Stimulated activated CD8-positive, alpha-beta memory T cell treated with anti-CD3 and anti-CD28 coated beads, Interleukin-12 subunit alpha, Interleukin-12 subunit beta, amount 100 ng/mL, for 24 hours (primary cell): ENCODE data around the gene DNAH1.

Experiments
- DNase-seq: peaks from one replicate; pipeline ENCODE4 v3.0.0-alpha.2; 2020; ENCODE audit errors: extremely low read depth

The DNAH1 gene

DNA sequence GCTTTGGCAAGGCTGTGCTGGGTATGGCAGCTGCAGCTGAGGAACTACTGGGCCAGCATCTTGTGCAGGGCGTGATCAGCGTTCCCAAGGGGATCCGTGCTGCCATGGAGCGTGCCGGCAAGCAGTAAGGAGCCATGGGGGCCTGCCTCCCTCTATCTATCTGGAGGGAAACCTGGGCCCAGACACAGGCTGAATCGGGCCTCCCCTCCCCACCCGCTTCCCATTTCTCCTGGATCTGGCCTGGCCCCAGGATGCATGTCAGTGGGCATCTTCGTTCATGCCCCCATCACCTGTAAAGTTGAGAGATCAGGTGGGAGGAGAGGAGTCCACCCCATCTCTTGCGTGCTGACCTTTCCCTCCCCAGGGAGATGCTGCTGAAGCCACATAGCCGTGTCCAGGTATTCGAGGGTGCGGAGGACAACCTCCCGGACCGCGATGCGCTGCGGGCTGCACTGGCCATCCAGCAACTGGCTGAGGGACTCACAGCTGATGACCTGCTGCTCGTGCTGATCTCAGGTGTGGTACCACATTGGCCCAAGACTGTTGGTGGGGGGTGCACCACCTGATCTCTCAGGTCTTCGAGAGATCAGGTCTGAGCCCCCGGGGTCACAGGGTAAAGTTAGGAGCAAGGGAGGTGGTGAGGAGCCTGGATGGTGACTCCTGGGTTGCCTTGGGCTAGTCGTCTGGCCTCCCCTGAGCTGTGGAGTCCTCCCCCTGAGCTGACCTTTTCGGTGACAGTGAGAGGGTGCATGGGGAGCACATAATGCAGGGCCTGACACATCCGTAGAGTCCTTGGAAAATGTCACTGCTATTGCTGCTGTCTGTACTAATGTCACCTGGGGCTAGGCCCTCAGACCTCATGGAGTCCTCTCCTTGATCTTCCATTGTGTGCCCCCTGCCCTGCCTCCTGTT is 25.3 kb upstream of the DNAH1 start:
- DNase-seq, result no peak

GRCh38 chr3:52291508-52292181 is 24.5 kb upstream of the DNAH1 start:
- DNase-seq, result no peak

GRCh38 chr3:52292247-52293065 is 23.7 kb upstream of the DNAH1 start:
- DNase-seq, result no peak

- DNase-seq, result no peak
Measured at GRCh38 chr3:52293491-52294319, 22.4 kb upstream of the DNAH1 start.

DNA sequence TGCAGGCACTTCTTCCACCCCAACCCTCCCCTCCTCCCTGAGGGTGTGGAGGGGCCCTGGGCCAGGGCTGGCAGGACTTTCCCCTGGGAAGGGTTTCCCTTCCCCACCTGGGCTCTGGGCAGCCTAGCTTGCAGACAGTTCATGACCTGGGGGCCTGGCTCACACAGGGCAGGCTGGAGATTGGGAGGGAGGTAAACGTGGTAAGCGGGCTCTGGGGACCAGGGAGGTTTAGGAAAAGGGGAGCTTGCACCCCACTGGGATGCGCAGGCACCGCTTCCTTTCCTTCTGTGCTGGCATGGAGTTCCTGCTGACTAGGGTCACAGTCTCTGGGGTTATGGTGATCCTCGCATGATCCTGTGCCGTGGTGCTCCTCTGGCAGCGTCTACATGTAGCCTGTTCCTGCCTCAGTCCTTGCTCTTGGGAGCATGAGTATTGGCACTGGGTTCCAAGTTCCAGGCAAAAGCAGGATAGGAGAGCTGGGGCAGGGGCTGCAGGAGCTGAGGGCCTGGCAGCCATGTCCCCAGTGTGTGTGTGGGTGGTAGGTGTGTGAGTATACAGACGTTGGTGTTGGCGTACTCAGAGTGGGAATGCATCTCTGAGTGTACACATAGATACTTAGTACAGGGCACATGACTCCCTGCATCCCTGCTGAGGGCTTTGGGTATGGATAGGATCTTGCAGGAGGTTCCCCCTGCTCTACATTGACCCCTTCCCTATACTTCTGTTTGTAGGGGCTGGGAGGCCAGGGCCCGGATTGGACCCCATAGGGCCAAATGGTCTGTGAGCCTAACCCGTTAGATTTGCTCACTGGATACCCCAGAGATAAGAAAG is 21.6 kb upstream of the DNAH1 start:
- DNase-seq, result no peak

DNA sequence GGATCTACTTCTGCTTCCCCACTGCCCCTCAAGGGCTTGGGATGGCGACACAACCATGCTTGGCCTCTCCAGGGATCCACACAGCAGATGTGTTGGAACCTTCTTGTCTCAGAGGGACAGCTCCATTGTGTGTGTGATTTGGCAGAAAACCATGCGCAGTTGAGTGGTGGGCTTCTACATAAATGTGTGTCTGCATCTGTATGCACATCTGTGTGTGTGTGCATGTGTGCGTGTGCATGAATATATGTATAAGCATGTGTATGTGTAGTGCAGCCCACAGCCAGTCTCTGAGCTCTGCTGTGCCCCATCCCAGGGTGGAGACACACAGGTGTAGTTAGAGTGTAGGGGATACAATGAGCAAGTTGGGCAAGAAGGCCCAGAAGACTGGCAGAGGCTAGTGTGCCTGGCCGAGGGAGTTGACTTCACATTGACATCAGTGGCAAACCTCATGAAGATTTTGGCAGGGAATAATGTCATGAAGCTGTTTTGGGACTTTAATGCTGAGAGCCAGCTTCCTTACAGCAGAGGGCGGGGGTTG is 20.4 kb upstream of the DNAH1 start:
- DNase-seq, result no peak

- no peak for DNase-seq
Measured at GRCh38 chr3:52297242-52298148, 18.6 kb upstream of the DNAH1 start.

- DNase-seq, result no peak
Measured at GRCh38 chr3:52298149-52299098, 17.7 kb upstream of the DNAH1 start.

DNA sequence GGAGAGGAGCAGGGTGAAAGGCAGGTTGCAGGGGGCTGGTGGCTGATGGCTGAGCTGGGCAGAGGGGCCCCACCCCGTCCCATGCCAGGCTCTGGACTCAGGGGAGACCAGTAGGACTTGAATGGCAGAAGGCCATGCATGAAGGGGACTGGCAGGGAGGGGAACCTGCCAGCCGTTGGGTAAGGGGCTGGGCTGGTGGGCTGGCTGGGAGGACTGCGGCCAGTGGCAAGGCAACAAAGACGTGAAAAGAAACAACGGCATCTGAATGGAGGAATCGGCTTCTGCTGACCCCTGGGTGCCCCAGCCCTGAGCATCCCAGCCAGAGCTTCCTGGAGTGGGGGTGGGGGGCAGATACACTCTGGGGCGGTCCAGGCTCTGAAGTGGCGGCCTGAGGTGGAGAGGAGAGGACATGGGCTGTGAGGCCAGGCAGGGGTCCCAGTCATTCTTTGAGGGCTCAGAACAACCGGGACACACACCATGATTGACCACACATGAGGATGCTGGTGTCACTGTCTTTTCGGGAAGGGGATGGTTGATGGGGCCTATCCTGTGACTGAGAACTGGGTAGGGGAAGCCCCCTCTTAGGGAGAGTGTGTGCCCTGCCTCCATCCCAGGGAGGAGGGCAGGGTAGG is 16.8 kb upstream of the DNAH1 start:
- no peak for DNase-seq

- no peak for DNase-seq
Measured at GRCh38 chr3:52299879-52300611, 16.1 kb upstream of the DNAH1 start.

- DNase-seq, result no peak
Measured at GRCh38 chr3:52302426-52303145, 13.5 kb upstream of the DNAH1 start.

DNA sequence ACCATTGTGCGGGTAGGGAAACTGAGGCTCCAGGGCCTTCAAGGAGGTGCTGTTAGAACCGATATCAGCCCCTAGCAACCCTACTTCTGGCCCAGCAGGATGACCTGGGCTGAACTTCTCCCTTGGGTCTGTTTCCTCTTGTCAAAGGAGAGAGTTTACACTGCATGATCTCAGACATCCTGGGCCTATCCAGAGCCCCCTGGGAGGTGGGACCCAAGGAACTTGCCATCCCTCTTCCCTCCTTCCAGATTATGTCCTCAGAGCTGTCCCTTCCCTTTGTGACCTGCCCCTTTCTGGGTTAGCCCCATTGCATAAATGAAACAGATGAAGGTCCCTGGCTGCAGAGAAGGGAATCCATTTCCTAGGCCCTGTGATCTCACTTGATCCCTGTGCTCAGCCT is 12.3 kb upstream of the DNAH1 start:
- DNase-seq, result no peak

- DNase-seq, result no peak
Measured at GRCh38 chr3:52305926-52306325, 10.2 kb upstream of the DNAH1 start.

DNA sequence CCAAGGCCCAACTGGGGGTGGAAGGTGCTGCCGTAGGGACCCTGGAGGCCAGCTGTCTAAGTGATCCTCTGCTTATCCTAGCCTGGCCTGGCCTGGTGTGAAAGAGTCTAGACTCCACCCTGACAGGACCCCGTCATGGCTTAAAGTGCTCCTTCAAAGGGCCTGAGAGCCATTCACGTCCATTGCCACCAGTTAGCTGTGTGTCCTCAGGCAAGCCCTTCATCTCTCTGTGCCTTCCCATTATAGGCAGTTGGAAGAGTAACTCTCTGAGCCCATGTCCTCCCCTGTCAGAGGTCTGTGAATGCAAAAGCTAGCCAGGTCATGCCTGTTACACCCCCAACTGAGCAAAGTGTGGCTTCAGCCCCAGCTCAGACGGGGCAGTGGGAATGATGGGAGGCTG is 9.1 kb upstream of the DNAH1 start:
- no peak for DNase-seq

- no peak for DNase-seq
Measured at GRCh38 chr3:52308308-52308707, 7.8 kb upstream of the DNAH1 start.
